Daoy (cell line): ENCODE measurements around the gene HCN1. TPM values are rescaled to one million over a fixed set of nuclear protein-coding genes. Genes with fewer than 3 reads are reported as not detected.
A peak's percentile ranks its signal among the peaks of the same experiment; 100 is the strongest.
"Not testable (repeated sequence)": the region's sequence is repeated elsewhere in the genome, so short reads cannot be mapped to it uniquely, and the experiment has no call there.

ENCODE experiments used
- DNase-seq: peaks from one replicate; pipeline ENCODE4 v3.0.0-alpha.2; 2015; ENCODE audit warnings: low read depth
- total RNA-seq: library from RNA; depleted of rRNA; stranded (reverse); fragments of >200 nt; shearing (Covaris generic); gene quantifications from 2 replicates; pipeline ENCODE4 v1.2.3, GENCODE V29; 2014

HCN1 gene
- total RNA-seq, 1 experiment from 2014 or later, result not detected

DNA sequence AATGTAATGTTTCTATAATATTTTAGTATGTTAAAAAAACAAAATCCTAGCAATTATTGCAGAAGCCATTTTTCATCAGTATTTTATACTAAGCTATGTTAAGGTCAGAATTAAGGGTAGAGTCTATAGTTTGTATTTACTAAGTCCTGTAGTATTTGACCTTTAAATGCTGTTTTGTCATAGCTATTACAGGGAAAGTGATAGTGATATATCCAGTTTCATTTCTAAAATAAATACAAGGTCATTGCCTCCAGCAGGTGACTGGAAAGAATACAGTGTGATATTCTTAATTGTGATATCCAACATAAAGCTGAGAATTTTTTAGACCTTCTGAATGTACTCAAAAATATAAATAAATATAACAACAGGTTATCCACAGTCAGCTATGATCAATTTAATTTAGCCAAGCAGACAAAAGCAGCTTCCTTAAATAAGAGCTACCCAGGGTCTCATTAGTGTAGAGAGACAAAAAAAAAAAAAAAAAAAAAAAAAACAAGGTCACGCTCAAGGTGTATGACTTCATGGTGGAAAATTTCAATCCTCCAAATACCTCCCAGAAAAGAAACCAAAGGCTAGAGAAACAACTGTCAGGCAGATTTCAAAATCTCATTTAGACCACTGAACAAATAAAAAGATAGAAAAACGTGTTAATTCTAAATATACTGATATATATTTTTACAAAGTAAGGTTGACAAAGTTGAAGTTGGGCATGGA, 278.7 kb downstream of the HCN1 start:
- DNase-seq, result no peak

- DNase-seq, result no peak
Measured at GRCh38 chr5:45414620-45415573, 281.3 kb downstream of the HCN1 start.

- DNase-seq, result no peak
Measured at GRCh38 chr5:45411971-45412612, 284.1 kb downstream of the HCN1 start.

DNA sequence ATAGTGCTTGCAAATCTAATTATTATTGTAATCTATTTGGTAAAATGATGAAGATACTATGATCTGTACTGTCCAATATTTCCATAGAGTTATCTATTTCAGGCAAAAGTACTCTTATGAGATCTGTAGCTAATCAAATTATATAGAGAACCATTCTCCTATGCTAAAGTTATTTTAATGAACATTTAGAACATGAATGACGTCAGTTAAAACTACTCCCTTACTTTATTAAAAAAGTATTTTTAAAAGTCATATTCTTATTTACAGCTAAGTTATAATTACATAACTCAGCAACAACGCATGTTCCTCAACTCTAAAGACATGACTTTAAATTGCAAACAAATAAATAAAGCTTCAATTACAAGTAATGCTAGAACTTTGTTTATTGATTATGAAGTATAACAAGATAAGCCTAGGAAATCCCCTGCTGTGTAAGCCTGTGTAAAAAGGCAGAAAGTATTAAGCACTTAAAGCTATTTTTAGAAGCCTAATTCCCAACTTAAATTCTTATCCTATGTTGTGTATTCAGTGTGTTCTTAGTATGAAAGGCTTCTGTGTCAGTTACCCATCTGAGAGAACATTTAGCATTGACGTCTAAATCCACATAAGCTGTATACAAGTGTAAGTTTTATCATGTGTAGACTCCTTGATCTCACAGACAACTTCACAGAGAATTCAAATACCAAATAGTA, 285.7 kb downstream of the HCN1 start:
- no peak for DNase-seq

- DNase-seq, result no peak
Measured at GRCh38 chr5:45408067-45408466, 288.1 kb downstream of the HCN1 start.

- DNase-seq, result no peak
Measured at GRCh38 chr5:45402804-45403455, 293.2 kb downstream of the HCN1 start.

DNA sequence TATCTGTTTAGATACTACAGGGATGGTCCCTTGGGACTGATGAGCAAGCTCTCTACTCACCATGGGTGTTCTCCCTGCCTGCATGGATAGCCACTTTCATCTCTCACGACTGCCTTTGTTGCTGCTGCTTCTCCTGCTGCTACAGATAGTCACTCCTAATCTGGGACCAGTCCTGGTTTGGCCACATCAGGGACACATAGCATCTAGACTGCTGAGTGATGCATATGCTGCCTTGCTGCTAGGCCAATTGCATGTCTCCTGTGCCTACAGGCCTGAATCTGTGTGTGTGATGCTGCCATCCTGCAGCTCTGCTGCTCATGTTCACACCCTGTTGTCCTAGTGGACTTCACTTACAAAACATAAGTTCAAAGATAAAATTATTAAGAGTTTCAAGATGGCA, 297.1 kb downstream of the HCN1 start:
- no peak for DNase-seq

- peak; percentile 4 for DNase-seq
Measured at GRCh38 chr5:45385321-45386058, 310.7 kb downstream of the HCN1 start.

- DNase-seq, result no peak
Measured at GRCh38 chr5:45383985-45384384, 312.2 kb downstream of the HCN1 start.

DNA sequence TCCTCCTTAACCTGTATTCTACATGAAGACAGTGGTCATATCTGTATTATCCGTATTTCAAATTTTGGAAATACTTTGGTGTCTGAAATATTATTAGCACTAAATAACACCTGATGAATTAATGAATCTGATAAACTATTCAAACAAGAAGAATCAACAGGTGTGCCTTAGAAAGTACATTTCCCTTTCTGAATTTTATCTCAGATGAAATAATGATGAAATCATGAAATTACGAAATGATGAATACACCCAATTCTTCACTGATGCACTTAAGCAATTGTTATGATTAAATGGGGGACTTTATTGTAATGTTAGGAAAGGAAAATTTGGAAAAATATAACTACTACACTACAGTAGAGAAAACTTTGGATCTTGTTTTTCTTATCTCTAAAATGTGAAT, 313.6 kb downstream of the HCN1 start:
- no peak for DNase-seq

DNA sequence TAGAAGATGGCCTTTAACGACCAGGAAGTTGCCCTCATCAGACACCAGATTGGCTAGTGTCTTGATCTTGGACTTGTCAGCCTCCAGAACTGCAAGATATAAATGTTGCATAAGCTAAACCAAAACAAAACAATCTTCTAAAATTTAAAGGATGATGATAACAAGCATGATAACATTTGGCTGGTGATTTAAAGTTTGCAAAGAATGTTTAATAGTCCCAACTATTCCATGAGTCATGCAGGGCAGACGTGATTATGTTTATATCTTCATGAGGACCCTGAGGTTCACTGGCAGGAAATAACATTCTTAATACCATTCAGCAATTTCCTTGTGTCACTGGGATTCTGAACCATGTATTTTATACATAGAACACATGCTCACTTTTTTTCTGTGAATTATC, 319.8 kb downstream of the HCN1 start:
- no peak for DNase-seq

DNA sequence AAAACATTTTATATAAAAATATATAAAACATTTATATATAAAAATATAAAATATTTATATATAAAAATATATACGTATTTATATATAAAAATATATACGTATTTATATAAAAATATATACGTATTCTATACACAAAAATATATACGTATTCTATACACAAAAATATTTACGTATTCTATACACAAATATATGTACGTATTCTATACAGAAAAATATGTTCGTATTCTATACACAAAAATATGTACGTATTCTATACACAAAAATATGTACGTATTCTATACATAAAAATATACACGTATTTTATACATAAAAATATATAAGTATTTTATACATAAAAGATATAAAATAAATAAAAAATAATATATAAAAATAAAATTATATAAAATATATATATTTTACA, 323.6 kb downstream of the HCN1 start:
- no peak for DNase-seq

GRCh38 chr5:45371423-45371822, 324.8 kb downstream of the HCN1 start:
- DNase-seq, result not testable (repeated sequence)

GRCh38 chr5:45355189-45355992, 340.8 kb downstream of the HCN1 start:
- no peak for DNase-seq

- DNase-seq, result no peak
Measured at GRCh38 chr5:45336464-45336863, 359.7 kb downstream of the HCN1 start.

DNA sequence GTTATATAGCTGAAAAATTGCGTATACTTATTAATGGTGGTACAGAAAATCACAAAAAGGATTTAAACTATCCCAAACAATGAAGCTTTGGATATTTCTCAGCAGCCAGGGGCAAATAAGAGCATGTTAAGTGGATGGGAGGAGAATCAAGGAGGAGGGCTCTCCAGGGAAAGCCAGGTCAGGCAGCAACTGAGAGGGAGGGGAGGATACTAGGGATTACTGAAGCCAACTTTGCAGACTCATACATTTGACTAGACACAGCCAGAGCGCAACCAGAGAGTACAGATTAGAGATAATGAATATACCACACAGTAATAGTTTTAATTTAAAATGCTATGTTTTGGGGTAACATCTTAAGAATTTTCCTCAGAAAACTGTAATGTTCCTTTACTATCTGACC, 360.2 kb downstream of the HCN1 start:
- DNase-seq, result no peak

- no peak for DNase-seq
Measured at GRCh38 chr5:45335346-45335745, 360.8 kb downstream of the HCN1 start.

- DNase-seq, result no peak
Measured at GRCh38 chr5:45334939-45335338, 361.2 kb downstream of the HCN1 start.

DNA sequence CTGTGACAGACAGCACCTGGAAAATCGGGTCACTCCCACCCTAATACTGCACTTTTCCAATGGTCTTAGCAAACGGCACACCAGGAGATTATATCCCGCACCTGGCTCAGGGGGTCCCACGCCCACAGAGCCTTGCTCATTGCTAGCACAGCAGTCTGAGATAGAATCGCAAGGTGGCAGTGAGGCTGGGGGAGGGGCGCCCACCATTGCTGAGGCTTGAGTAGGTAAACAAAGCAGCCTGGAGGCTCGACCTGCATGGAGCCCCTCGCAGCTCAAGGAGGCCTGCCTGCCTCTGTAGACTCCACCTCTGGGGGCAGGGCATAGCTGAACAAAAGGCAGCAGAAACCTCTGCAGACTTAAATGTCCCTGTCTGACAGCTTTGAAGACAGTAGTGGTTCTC, 383.6 kb downstream of the HCN1 start:
- not testable (repeated sequence) for DNase-seq

DNA sequence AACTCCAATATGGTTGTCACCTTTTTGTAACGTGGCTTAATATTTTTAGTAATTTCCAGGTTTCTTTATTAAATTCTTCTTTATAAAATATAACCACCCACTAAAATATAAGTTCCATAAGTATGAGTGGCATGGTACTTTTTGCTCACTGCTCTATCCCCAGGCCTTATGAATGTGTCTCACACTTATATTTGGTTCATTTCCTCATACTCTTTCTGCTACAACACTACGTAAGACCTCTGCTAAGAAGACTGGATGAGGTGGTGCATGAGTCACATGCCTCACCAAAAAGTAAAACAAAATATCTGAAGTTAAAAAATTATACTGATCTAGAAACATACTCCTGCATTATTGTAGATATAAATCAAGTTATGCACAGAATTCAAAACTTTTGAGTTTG, 400.9 kb downstream of the HCN1 start:
- DNase-seq, result no peak
